SH-SY5Y (cell line): Measurements from ENCODE around the gene DERA.

ENCODE experiments used
- GATA2 ChIP-seq: IDR thresholded peaks from 2 replicates; pipeline ENCODE4 v1.6.1; 2011; ENCODE audit warnings: mild to moderate bottlenecking, low read depth, low read length
- GATA3 ChIP-seq: IDR thresholded peaks from 2 replicates; pipeline ENCODE4 v1.6.1; 2011; ENCODE audit warnings: low read depth, mild to moderate bottlenecking, low read length, moderate library complexity

Gene DERA

DNA sequence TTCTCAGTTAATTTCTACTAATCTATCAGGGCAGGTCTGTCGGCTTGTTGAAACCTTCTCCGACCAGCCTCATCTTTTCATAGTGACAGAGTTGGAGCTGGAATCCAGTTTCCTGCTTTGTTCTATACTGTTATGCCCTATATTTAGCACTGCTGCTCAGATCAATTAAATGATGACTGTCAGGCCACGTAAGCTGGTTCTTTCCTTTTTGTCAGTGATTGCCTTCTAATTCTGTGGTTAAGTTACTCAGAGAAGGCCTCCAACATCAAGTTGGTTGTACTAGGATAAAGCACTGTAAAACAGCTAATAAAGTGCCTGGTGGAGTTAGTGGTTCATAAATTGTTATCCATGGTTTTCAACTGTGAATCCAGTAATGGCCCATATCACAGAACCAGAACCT, 22.6 kb downstream of the DERA start:
- TF ChIP-seq GATA2 = no peak
- TF ChIP-seq GATA3 = no peak

DNA sequence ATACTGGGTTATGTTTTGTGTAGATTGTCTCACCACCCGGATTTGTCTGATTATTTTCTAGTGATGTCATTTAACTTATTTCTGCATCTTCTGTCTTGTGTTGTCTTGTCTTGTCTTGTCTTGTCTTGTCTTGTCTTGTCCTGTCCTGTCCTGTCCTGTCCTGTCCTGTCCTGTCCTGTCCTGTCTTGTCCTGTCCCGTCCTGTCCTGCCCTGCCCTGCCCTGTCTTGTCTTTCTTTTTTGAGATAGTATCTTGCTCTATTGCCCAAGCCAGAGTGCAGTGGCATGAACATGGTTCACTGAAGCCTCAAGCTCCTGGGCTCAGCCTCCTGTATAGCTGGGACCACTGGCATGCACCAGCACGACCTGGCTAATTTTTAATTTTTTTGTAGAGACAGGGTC, 25.6 kb downstream of the DERA start:
- TF ChIP-seq GATA3 (no peak), GATA2 (no peak)

DNA sequence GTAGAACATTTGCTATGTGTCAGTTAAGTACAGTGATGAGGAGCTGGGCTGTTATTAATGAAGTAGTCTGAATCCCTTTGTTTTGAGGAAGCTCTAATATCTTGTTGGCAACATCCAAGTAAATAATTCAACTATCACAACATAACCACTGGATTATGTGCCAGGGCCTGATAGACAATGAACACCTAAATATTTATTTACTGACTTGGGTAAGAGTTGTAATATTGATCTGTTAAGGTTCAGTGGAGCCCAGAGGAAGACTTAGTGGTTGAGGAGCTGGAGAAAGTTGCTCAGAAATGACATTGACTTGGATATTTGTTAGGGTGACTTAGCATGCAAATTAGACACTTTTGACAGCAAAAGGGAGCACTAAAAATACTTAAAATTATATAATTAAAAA, 26.8 kb downstream of the DERA start:
- TF ChIP-seq GATA3 (no peak), GATA2 (no peak)

DNA sequence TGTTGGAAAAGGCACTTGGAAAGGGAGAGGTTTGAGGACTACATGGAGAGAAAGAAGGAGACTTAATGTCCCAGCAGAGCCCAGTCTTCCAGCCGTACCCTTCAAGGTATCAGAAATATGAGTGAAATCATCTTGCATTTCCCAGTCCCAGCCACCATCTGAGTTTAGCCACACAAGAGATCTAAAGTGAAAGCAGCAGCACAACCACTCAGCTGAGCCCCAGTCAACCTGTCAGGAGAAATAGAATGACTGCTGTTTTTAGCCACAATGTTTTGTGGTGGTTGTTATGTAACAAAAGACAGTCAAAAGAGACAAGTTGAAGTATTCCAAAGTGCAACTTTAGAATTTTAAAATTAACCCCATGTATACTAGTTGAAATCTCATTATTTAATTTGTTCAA, 28.0 kb downstream of the DERA start:
- TF ChIP-seq GATA2 = no peak
- TF ChIP-seq GATA3 = no peak

DNA sequence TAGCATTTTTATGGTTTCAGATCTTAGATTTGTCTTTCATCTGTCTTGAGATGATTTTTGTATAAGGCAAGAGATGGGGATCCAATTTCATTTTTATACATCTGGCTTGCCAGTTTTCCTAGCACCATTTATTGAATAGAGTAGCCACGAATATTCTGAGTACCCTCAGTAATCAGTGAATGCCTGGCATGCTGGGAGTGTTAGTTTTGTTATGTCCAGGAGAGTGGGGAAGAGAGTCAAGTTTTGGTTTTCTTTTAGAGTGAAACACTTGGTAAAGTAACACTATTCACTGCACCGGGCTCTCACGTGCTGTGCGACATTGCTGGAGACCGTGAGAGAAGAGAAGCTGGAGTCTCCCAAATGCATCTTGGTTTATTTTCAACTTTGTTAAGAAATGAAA, 31.3 kb downstream of the DERA start:
- TF ChIP-seq GATA3 = no peak
- TF ChIP-seq GATA2 = no peak

DNA sequence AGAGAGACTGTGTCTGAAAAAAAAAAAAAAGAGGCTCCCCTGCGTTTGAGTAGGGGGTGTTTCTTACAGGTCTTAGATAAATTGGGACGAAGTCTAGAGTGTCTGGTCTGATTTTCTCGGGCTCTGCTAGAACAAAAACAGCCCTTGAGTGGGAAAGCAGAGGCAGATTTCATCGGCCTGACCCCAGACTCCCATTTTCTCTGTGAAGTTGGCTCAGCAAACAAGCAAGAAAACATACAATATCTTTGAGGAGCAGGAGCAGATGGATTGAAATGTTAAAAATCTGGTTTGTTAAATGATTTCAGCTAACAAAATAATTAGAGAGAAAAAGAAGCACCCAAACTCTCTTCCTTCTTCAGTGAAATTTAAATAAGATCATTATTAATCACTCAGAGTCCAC, 44.1 kb downstream of the DERA start:
- no peak for TF ChIP-seq GATA2
- no peak for TF ChIP-seq GATA3

DNA sequence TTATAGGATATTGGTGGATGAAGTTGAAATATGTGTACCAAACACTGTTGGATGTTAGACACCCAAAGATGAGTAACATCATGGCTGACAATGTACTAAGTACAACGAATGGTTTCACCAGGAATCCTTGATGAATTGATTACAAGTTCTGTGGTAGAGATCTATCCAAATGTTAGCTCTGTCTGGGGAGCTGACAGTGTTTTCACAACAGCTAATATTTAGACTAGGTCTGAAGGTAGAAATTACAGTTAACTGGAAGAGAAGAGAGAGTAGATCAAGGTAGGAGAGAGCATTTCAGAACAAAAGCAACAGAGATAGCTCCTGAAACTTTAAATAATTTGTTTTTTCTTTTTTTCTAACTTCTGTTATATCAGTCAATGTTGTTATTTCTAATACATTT, 44.9 kb downstream of the DERA start:
- TF ChIP-seq GATA3 = no peak
- no peak for TF ChIP-seq GATA2

DNA sequence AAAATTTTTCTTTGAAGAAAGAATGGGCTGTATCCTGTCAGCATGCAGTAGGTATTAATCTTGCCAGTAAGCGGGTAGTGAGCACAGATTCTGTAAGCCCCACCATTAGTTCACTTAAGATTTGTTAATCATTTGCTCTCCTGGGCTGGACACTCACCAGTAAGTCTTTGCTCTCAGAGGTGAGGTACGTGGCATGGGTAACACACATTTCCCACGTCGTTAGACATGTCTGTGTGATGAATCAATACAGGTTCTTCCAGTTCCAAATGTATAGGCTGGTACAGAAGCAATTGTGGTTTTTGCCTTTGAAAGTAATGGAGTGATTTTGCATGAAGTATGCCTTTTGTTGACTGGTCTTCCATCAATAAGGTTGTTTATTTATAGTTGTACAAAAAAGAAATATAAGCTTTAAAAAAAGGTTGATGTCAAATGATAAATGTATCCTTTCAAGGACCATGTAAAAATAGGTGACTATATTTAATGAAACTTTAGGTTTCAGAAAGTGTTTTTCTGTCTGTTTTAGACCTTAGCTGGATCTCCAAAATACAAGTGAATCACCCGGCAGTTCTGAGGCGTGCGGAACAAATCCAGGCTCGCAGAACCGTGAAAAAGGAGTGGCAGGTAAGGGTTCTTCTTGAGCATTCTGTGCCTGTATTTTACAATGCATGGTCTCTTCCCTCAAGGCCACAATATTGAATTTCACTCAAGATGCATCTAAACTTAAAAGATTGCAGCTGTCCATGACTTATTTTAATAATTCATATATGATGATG, 45.5 kb downstream of the DERA start:
- TF ChIP-seq GATA2 = no peak
- TF ChIP-seq GATA3 = no peak

DNA sequence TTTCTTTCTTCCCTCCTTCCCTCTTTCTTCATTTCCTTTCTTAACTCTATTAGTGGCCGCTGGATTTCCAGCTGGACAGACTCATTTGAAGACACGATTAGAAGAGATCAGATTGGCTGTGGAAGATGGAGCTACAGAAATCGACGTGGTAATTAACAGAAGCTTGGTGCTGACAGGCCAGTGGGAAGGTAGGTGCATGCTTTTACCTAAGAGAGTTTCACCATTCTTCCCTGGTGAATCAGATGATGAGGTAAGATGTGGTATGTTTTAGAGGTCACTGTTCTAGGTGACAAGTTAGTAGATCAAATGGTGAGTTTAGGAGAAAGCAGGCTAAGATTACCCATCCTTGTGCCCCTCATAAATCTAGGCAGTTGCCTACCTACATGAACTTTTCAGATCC, 51.6 kb downstream of the DERA start:
- TF ChIP-seq GATA2 (no peak), GATA3 (no peak)

DNA sequence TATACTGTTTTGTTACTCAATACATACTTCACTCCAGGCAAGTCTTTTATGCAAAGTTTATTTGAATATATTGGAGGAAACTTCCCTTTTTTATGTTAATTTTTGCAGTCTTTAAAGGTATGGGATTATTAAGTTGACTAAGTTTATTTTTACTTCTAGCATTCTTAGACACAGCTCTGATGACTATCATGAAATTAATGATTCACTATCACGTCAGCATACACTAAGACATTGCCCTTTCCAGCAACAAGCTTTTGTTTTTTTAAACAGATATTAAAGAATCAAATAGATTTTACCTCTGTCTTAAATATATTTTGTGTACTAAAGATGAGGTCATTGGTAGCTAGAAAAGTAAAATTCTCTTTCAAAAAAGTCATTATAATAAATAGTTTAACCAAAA, 52.1 kb downstream of the DERA start:
- no peak for TF ChIP-seq GATA2
- TF ChIP-seq GATA3 = no peak

DNA sequence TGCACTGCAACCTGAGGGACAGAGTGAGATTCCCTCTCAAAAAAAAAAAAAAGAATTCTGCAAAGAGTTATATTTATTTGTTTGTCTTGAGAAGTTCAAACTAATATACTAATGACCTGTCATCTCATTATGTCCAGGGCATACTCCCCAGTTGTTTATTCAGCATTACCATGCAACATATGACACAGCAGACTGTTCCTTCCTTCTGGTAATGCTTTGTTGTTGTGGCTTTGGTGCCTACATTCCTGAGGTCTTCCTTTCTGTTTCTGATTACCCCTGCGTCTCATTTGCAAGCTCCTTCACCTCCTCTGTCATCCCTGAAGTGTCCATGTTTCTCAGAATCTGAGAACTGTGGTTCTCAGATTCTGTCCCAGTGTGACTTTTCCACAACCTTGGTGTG, 55.3 kb downstream of the DERA start:
- TF ChIP-seq GATA3 (no peak), GATA2 (no peak)

DNA sequence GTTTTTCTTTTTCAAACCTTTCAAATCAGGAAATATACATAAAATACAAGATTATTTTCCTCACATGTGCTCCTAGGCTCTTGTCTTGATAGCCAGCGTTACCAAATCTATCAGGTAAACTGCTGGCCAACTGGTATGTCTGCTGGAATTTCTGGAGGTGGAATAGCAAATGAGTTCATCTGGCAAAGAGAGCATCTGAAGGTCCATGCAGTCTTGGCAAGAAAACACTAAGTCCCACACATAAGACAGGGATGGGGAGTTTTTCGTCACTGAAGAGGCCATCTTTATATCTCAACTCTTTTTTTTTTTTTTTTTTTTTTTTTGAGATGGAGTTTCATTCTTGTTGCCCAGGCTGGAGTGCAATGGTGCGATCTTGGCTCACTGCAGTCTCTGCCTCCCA, 60.1 kb downstream of the DERA start:
- TF ChIP-seq GATA2 (no peak), GATA3 (no peak)

DNA sequence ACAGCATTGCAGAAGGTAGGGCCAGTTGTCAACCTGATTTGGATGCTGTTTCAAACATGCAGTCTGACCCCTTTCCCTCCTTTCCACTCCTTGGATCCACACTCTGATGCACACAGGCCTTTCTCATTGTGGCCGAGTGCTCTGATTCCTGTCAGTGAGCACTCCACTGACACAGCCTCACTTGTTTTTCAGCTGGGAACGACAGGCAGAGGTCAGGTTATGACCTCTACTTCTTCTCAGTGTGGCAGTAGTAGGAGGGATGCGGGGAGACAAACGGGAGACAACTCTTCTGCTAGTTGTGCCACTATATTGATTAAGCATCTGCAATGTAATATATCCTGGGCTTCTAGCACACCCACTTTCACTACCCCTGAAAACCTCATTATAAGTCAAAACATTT, 61.8 kb downstream of the DERA start:
- TF ChIP-seq GATA3 (no peak), GATA2 (no peak)

DNA sequence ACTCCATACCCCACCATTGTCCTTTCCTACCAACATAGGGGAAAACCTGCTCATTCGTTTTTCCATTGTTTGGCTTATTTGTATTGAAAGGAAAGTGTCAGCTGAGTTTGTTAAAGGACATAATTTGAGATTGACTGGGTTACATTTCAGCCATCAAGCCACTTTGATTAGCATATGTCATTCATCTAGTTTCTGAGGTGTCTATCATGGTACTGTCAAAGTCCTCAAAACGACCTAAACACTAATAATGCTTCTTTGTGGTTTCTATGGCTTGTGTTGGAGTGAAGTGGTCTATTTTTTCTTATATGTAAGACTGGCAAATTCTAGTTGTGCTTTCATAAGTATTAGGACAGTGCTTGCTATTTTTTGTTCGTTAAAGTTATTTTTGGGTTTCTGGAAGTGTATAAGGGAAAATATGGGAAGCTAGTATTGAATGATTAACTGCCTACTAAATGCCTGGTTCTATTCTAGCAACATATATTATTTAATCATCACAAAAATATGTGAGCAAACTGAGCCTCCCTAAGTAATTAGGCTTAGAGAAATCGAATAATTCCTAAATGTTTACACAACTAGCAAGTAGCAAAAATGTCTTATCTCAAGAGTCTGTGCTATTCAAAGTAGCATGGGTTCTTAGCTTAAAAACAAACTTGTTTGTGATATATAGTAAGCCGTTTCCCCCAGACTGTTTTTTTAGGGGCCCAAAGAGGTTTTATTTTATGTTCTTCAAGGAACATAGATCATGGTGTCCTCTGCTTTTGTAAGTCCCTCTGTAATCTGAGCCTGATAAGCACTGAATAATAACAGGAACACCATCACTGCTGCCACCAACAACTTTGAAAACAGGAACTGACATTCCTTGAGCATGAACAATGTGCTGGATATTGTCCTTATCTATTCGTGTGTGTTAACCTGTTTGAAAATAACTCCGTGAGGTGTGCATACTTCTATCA, 67.1 kb downstream of the DERA start:
- no peak for TF ChIP-seq GATA3
- no peak for TF ChIP-seq GATA2

DNA sequence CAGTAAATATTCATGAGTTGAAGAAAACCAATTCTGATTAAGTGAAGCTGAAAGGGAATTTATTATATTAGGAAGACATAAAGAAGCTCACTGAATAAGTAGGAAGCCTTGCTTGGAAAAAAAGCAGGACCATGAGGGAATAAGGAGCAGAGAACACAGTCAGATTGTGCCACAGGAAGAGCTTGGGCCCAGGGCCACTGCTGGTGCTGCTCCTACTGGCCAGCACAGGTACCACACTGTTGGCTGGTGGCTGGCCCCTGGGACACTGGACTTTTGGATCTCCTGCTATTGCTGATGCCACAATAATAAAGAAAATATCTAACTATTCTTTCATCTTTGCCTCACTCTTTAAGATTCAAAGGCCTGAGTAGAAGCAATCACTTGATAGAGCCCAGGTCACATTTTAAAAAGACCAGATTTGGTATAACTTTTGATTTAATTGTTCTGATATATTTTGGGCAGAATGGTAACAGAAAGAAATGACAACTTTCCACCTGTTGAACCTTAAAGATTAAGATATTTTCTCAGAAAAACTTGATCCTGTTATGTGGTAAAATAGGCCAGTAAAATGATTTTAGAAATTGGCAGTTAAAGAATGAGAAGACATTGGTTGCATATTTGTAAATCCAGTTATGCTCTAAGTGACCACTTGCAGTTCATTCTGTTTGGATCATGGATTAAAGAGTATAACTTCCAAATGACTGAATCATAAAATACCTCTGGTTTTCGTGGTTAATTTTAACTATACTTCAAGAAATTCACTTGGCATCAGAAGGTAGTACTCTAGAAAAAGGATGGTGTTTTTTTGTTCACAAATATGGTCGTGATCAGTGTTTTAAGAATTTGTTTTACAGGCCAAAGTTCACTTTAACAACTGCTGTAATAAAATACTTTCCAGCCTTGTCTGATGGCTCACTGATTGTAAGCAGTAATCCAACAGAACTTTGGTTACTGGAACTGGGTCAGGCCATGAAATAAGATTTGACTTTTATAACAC, 68.3 kb downstream of the DERA start:
- TF ChIP-seq GATA3 (no peak), GATA2 (no peak)
